ENCODE data around the gene CHEK1. TPM values are rescaled to one million over a fixed set of nuclear protein-coding genes. Genes with fewer than 3 reads are reported as not detected.
"Not testable (repeated sequence)": the region's sequence is repeated elsewhere in the genome, so short reads cannot be mapped to it uniquely, and the experiment has no call there.

Gene CHEK1
- total RNA-seq, 1 experiment from 2014 or later = 111 TPM

DNA sequence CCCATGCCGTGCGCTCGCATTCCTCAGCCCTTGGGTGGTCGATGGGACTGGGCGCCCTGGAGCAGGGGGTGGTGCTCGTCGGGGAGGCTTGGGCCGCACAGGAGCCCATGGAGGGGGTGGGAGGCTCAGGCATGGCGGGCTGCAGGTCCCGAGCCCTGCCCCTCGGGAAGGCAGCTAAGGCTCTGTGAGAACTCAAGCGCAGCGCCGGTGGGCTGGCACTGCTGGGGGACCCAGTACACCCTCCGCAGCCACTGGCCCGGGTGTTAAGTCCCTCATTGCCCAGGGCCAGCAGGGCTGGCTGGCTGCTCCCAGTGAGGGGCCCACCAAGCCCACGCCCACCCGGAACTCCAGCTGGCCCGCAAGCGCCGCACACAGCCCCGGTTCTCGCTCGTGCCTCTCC is 79.7 kb downstream of the CHEK1 start:
- POLR2A ChIA-PET; H3K27ac Mint-ChIP-seq; ATAC-seq; H3K4me3 Mint-ChIP-seq; DNase-seq (ENCODE audit: low spot score); H3K36me3 Mint-ChIP-seq; H3K27me3 Mint-ChIP-seq (ENCODE audit: low read depth); CTCF ChIA-PET: not testable (repeated sequence)
- Mint-ChIP-seq H3K9me3 (peaks cover 19% of the 10 kb centered on the region), H3K4me1 (peaks cover 16% of the 10 kb centered on the region)

DNA sequence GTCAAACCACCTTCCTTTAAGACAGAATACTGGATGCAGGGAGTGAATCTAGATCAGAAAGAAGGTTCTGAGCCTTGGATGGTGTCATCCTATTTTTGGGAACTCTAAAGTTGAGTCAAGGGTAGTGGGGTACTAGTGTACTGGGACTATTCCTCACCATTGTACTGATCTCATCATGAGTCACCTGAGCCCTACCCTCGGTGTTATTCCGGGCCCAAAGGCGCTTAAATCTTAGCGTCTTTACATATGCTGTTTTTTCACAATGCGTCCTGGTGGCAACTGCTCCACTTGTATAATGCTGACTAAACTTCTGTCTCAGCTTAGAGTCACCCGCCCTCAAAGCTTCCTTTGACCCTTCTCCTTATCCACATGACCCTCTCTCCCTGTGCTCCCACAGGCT is 95.8 kb downstream of the CHEK1 start:
- POLR2A ChIA-PET = no interaction called here
- CTCF ChIA-PET = no interaction called here
- TF ChIP-seq, protein P1, sequence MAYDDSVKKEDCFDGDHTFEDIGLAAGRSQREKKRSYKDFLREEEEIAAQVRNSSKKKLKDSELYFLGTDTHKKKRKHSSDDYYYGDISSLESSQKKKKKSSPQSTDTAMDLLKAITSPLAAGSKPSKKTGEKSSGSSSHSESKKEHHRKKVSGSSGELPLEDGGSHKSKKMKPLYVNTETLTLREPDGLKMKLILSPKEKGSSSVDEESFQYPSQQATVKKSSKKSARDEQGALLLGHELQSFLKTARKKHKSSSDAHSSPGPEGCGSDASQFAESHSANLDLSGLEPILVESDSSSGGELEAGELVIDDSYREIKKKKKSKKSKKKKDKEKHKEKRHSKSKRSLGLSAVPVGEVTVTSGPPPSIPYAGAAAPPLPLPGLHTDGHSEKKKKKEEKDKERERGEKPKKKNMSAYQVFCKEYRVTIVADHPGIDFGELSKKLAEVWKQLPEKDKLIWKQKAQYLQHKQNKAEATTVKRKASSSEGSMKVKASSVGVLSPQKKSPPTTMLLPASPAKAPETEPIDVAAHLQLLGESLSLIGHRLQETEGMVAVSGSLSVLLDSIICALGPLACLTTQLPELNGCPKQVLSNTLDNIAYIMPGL (CRISPR knock-in tag; IDR thresholded peaks at IDR 0.05) = no peak
- TF ChIP-seq TEAD4 (CRISPR knock-in tag; IDR thresholded peaks at IDR 0.05) = no peak
- TF ChIP-seq, protein P2, sequence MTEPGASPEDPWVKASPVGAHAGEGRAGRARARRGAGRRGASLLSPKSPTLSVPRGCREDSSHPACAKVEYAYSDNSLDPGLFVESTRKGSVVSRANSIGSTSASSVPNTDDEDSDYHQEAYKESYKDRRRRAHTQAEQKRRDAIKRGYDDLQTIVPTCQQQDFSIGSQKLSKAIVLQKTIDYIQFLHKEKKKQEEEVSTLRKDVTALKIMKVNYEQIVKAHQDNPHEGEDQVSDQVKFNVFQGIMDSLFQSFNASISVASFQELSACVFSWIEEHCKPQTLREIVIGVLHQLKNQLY (CRISPR knock-in tag; IDR thresholded peaks at IDR 0.05) = no peak
- TF ChIP-seq, protein P3, sequence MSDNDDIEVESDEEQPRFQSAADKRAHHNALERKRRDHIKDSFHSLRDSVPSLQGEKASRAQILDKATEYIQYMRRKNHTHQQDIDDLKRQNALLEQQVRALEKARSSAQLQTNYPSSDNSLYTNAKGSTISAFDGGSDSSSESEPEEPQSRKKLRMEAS (CRISPR knock-in tag; IDR thresholded peaks at IDR 0.05) = no peak
- TF ChIP-seq, protein P4, sequence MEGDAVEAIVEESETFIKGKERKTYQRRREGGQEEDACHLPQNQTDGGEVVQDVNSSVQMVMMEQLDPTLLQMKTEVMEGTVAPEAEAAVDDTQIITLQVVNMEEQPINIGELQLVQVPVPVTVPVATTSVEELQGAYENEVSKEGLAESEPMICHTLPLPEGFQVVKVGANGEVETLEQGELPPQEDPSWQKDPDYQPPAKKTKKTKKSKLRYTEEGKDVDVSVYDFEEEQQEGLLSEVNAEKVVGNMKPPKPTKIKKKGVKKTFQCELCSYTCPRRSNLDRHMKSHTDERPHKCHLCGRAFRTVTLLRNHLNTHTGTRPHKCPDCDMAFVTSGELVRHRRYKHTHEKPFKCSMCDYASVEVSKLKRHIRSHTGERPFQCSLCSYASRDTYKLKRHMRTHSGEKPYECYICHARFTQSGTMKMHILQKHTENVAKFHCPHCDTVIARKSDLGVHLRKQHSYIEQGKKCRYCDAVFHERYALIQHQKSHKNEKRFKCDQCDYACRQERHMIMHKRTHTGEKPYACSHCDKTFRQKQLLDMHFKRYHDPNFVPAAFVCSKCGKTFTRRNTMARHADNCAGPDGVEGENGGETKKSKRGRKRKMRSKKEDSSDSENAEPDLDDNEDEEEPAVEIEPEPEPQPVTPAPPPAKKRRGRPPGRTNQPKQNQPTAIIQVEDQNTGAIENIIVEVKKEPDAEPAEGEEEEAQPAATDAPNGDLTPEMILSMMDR (IDR thresholded peaks at IDR 0.05) = no peak
- TF ChIP-seq, protein P5, sequence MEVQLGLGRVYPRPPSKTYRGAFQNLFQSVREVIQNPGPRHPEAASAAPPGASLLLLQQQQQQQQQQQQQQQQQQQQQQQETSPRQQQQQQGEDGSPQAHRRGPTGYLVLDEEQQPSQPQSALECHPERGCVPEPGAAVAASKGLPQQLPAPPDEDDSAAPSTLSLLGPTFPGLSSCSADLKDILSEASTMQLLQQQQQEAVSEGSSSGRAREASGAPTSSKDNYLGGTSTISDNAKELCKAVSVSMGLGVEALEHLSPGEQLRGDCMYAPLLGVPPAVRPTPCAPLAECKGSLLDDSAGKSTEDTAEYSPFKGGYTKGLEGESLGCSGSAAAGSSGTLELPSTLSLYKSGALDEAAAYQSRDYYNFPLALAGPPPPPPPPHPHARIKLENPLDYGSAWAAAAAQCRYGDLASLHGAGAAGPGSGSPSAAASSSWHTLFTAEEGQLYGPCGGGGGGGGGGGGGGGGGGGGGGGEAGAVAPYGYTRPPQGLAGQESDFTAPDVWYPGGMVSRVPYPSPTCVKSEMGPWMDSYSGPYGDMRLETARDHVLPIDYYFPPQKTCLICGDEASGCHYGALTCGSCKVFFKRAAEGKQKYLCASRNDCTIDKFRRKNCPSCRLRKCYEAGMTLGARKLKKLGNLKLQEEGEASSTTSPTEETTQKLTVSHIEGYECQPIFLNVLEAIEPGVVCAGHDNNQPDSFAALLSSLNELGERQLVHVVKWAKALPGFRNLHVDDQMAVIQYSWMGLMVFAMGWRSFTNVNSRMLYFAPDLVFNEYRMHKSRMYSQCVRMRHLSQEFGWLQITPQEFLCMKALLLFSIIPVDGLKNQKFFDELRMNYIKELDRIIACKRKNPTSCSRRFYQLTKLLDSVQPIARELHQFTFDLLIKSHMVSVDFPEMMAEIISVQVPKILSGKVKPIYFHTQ (CRISPR knock-in tag; IDR thresholded peaks at IDR 0.05) = no peak
- no peak for TF ChIP-seq NR2C2 (CRISPR knock-in tag; IDR thresholded peaks at IDR 0.05)
- TF ChIP-seq ZNF121 (CRISPR knock-in tag; IDR thresholded peaks at IDR 0.05) = no peak
- TF ChIP-seq, protein P6, sequence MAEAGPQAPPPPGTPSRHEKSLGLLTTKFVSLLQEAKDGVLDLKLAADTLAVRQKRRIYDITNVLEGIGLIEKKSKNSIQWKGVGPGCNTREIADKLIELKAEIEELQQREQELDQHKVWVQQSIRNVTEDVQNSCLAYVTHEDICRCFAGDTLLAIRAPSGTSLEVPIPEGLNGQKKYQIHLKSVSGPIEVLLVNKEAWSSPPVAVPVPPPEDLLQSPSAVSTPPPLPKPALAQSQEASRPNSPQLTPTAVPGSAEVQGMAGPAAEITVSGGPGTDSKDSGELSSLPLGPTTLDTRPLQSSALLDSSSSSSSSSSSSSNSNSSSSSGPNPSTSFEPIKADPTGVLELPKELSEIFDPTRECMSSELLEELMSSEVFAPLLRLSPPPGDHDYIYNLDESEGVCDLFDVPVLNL (CRISPR knock-in tag; IDR thresholded peaks at IDR 0.05; ENCODE audit: borderline replicate concordance, low read depth) = no peak
- TF ChIP-seq GTF2I (CRISPR knock-in tag; conservative IDR thresholded peaks at IDR 0.05) = no peak
- TF ChIP-seq, protein P7, sequence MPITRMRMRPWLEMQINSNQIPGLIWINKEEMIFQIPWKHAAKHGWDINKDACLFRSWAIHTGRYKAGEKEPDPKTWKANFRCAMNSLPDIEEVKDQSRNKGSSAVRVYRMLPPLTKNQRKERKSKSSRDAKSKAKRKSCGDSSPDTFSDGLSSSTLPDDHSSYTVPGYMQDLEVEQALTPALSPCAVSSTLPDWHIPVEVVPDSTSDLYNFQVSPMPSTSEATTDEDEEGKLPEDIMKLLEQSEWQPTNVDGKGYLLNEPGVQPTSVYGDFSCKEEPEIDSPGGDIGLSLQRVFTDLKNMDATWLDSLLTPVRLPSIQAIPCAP (CRISPR knock-in tag; IDR thresholded peaks at IDR 0.05) = no peak
- TF ChIP-seq CBFB (CRISPR knock-in tag; IDR thresholded peaks at IDR 0.05; ENCODE audit: low read depth) = no peak
- TF ChIP-seq SP1 (CRISPR knock-in tag; conservative IDR thresholded peaks at IDR 0.05) = no peak
- TF ChIP-seq NFATC4 (CRISPR knock-in tag; IDR thresholded peaks at IDR 0.05) = no peak
- TF ChIP-seq ELF4 (CRISPR knock-in tag; IDR thresholded peaks at IDR 0.05; ENCODE audit: low read depth) = no peak
- TF ChIP-seq, protein P8, sequence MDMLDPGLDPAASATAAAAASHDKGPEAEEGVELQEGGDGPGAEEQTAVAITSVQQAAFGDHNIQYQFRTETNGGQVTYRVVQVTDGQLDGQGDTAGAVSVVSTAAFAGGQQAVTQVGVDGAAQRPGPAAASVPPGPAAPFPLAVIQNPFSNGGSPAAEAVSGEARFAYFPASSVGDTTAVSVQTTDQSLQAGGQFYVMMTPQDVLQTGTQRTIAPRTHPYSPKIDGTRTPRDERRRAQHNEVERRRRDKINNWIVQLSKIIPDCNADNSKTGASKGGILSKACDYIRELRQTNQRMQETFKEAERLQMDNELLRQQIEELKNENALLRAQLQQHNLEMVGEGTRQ (CRISPR knock-in tag; IDR thresholded peaks at IDR 0.05) = no peak
- TF ChIP-seq, protein P9, sequence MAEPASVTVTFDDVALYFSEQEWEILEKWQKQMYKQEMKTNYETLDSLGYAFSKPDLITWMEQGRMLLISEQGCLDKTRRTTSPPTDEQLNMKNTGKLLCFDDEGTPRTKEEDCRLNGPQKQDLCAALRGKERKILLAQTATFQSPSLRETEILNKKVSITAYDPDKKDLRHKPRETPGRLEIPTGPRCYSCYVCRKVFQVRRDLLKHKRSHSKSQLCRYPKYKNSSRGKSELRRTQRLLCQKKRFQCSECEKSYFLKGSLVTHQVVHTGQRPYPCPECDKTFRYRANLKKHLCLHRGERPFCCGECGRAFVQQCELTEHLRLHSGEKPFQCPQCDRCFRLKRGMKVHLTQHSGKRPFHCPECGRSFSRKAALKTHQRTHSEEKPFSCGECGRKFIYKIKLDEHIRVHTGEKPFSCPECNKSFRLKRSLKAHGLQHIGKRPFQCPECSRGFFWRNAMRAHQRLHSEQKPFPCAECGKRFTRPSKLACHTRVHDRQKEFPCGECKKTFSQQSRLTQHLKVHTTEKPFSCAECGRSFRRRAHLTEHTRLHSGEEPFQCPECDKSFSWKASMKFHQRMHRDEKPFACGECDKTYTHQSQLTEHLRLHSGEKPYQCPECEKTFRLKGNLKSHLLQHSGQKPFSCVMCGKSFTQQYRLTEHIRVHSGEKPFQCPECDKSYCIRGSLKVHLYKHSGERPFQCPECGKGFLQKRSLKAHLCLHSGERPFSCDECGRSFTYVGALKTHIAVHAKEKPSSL (CRISPR knock-in tag; conservative IDR thresholded peaks at IDR 0.05) = no peak
- TF ChIP-seq, protein P10, sequence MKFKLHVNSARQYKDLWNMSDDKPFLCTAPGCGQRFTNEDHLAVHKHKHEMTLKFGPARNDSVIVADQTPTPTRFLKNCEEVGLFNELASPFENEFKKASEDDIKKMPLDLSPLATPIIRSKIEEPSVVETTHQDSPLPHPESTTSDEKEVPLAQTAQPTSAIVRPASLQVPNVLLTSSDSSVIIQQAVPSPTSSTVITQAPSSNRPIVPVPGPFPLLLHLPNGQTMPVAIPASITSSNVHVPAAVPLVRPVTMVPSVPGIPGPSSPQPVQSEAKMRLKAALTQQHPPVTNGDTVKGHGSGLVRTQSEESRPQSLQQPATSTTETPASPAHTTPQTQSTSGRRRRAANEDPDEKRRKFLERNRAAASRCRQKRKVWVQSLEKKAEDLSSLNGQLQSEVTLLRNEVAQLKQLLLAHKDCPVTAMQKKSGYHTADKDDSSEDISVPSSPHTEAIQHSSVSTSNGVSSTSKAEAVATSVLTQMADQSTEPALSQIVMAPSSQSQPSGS (CRISPR knock-in tag; IDR thresholded peaks at IDR 0.05; ENCODE audit: borderline replicate concordance, low read depth) = no peak
- DNase-seq (ENCODE audit: low spot score) (no peak), ATAC-seq (no peak)
- Mint-ChIP-seq H3K4me3 (no peak overlapping the region), H3K27me3 (ENCODE audit: low read depth) (peaks cover 3% of the 10 kb centered on the region; the same call in 1 of the 2 replicates), H3K4me1 (no peaks in the 10 kb centered on the region), H3K9me3 (peaks cover 20% of the 10 kb centered on the region), H3K36me3 (peaks cover 8% of the 10 kb centered on the region), H3K27ac (no peak overlapping the region)

Measured in WTC11 (cell line).